WI38 (cell line): ENCODE data around the gene IER2.

Experiments used
- H3K4me3 ChIP-seq: 2 replicates; pipeline ENCODE4 v1.5.1; 2011; ENCODE audit warnings: low read depth, mild to moderate bottlenecking, control low read depth, low read length
- CTCF ChIP-seq: IDR thresholded peaks from 2 replicates; pipeline ENCODE4 v1.5.1; 2012; ENCODE audit warnings: low read depth, mild to moderate bottlenecking, control low read depth, low read length

IER2 gene

DNA sequence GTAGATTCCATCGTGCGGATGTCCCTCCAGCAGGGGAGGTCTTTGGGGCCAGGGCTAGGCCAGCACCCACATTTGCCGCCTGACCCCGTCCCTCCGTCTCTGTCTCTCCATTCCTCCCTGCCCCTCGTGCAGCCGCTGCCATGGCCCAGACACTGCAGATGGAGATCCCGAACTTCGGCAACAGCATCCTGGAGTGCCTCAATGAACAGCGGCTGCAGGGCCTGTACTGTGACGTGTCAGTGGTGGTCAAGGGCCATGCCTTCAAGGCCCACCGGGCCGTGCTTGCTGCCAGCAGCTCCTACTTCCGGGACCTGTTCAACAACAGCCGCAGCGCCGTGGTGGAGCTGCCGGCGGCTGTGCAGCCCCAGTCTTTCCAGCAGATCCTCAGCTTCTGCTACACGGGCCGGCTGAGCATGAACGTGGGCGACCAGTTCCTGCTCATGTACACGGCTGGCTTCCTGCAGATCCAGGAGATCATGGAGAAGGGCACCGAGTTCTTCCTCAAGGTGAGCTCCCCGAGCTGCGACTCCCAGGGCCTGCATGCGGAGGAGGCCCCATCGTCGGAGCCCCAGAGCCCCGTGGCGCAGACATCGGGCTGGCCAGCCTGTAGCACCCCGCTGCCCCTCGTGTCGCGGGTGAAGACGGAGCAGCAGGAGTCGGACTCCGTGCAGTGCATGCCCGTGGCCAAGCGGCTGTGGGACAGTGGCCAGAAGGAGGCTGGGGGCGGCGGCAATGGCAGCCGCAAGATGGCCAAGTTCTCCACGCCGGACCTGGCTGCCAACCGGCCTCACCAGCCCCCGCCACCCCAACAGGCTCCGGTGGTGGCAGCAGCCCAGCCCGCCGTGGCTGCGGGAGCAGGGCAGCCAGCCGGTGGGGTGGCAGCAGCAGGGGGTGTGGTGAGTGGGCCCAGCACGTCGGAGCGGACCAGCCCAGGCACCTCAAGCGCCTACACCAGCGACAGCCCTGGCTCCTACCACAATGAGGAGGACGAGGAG lies 14.8 kb upstream of the IER2 start:
- TF ChIP-seq CTCF, result no peak
- no peak overlapping the region for H3K4me3 ChIP-seq

DNA sequence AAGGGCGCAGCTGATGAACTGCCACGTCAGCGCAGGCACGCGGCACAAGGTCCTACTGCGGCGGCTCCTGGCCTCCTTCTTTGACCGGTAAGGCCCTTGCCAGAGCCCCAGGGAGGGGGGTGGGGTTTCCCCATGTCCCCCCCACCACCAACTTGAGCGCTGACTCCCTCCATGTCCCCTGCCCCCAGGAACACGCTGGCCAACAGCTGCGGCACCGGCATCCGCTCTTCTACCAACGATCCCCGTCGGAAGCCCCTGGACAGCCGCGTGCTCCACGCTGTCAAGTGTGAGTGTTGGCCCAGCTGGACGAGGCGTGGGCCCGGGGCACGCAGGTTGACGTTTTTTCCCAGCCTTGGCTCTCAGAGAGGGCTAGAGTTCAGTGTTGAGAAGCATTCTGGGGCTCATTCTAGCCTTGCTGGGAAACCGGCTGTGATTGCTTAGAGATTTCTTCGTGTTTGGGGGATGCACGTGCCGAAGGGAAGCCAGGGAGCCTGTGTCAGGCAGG lies 12.9 kb upstream of the IER2 start:
- no peak for TF ChIP-seq CTCF
- H3K4me3 ChIP-seq, result no peak overlapping the region

DNA sequence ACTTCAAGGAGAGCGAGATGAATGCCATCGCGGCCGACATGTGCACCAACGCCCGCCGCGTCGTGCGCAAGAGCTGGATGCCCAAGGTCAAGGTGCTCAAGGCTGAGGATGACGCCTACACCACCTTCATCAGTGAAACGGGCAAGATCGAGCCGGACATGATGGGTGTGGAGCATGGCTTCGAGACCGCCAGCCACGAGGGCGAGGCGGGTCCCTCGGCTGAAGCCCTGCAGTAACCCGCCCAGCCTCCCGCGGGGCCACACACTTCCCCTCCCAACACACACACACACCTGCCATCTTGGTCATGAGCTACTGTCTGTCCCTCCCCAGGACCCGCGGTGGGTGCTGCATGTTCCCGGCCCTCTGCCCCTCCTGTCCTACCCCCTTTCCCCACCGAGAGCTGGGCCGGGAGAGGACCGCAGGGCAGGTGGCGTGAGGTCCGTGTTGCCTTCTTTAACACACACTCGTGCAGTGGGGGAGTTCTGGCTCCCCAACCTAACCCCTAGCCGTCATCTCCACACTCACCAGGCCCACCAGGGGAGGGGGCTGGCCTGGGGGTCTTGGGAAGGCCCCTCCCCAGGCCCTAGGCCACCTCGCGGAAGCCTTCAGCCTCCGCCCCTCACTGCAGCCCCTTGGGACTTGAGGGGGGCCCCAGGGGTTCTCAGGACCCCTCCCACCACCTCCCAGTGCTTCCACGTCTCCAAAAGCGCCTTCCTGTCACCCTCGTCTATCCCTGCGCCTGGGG lies 11.9 kb upstream of the IER2 start:
- H3K4me3 ChIP-seq, result no peak overlapping the region
- TF ChIP-seq CTCF, result no peak

- TF ChIP-seq CTCF, result no peak
- no peak overlapping the region for H3K4me3 ChIP-seq
Observed at GRCh38 chr19:13138916-13139198, 11.4 kb upstream of the IER2 start.

DNA sequence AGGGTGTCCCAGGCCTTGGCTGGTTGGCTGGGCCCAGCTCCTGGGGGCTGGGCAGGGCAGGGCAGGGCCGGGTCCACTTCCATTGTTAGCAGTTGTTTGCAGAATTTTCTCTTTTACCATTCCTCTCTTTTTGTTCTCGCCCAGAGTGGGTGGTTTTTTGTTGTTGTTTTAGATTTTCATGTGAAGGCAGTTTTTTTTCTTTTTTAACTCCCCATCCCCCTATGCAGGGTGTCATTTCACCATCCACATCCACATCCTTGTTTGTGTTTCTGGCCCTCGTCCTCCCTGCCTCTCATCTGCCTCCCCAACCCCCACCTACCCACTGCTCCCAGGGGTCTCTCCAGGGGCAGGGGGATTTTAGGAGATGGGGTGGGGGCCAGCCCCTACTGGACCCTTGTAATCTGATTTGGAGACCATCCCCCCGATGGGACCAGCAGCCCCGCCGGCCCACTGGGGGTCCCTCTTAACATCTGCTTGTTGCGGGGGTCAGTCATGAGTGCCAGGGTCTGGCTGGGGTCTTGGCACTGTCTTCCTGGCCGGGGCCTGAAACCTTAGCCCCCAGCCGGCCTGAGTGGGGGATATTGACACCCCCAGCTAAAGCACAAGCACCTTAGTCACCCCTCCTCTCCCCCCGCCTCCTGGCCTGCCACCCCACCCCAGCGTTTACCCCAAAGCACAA lies 10.4 kb upstream of the IER2 start:
- TF ChIP-seq CTCF, result no peak
- no peak overlapping the region for H3K4me3 ChIP-seq

- no peak for TF ChIP-seq CTCF
- no peak overlapping the region for H3K4me3 ChIP-seq
Observed at GRCh38 chr19:13146763-13147563, 3.2 kb upstream of the IER2 start.

DNA sequence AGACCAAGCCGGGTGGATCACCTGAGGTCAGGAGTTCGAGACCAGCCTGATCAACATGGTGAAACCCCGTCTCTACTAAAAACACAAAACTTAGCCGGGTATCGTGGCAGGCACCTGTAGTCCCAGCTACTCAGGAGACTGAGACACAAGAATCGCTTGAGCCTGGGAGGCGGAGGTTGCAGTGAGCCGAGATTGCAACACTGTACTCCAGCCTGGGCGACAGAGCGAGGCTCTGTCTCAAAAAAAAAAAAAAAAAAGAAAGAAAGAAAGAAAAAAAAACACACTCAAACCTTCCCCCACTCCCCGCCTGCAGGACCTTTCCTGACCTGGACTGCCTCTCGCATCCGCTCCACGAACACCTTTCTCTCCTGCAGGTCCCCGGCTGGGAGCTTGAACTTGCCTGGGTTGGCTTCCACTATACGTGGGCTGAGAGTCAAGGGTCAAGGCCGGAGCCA lies 1.0 kb upstream of the IER2 start:
- H3K4me3 ChIP-seq, result peak overlapping the region; percentile 81
